ENCODE measurements around the gene FEM1C.
"Not testable (repeated sequence)": the region's sequence is repeated elsewhere in the genome, so short reads cannot be mapped to it uniquely, and the experiment has no call there.

FEM1C gene

GRCh38 chr5:115520191-115520590 is 24.4 kb downstream of the FEM1C start:
- DNase-seq (ENCODE audit: low read depth in 2 of 2), result no peak

- DNase-seq (ENCODE audit: low read depth in 2 of 2), result no peak
Measured at GRCh38 chr5:115516372-115516771, 28.2 kb downstream of the FEM1C start.

- DNase-seq (ENCODE audit: low read depth in 2 of 2), result no peak
Measured at GRCh38 chr5:115514220-115514619, 30.4 kb downstream of the FEM1C start.

DNA sequence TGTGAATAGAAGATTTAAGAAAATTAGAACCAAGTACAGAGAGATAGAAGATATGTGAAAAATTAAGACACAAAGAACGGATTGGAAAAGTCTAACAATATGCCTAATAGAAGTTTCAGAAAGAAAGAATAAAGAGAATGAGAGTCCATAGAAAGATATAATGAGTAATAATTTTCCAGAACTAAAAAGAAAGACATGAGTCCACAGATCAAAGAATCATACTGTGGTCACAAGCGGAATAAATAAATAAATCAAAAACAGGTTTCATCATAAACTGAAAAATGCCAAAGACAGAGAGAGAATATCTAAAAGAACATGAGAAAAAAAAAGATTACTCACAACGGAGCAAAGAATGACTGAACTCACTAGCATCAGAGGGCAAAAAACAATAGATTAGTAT is 32.9 kb downstream of the FEM1C start:
- DNase-seq (ENCODE audit: low read depth in 2 of 2), result no peak

DNA sequence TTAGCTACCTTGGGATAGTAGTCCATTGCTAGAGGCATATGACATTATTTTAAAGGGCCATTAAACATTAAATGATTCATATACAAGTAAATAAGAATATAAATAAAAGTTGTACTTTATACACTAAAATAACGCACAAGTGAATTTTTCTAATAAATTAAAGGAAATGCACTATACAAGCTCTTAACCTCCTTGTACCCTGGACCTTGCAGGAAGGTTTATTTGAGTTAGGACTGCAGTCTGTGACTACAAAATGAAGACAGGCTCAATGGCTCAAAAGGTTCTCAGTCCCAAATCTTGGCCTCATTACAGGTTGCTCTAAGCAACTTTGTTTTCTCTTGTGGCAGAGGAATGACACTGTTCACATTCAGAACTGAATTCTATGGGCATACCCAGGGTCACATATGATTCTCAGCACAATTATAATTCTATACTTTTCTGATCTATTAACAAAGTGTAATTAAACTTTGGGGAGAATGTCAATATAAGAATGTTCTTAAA is 34.4 kb downstream of the FEM1C start:
- DNase-seq (ENCODE audit: low read depth in 2 of 2), result no peak

GRCh38 chr5:115509547-115509946 is 35.0 kb downstream of the FEM1C start:
- DNase-seq (ENCODE audit: low read depth in 2 of 2), result no peak

- DNase-seq (ENCODE audit: low read depth in 2 of 2), result no peak
Measured at GRCh38 chr5:115507681-115508080, 36.9 kb downstream of the FEM1C start.

DNA sequence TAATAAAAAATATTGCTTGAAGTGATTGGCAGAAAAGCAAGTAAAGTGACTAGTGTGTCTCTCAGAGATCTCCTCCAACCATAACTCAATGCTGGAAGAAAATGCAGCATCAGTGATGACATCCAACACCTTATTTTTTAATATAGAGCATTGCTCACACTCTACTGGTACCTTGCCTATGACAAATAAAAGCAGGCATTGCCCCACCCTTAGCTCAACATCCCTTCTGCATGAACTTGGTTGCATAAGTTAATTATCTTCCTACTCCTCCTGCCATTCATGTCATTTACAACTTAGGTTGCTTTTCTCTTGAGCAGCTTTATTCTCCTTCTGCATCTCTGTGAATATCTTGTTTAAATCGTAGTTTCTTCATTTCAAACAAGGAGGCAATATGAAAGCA is 41.2 kb downstream of the FEM1C start:
- DNase-seq (ENCODE audit: low read depth in 2 of 2), result no peak

- no peak for DNase-seq (ENCODE audit: low read depth in 2 of 2)
Measured at GRCh38 chr5:115501464-115502210, 42.9 kb downstream of the FEM1C start.

- DNase-seq (ENCODE audit: low read depth in 2 of 2), result no peak
Measured at GRCh38 chr5:115500225-115500624, 44.4 kb downstream of the FEM1C start.

DNA sequence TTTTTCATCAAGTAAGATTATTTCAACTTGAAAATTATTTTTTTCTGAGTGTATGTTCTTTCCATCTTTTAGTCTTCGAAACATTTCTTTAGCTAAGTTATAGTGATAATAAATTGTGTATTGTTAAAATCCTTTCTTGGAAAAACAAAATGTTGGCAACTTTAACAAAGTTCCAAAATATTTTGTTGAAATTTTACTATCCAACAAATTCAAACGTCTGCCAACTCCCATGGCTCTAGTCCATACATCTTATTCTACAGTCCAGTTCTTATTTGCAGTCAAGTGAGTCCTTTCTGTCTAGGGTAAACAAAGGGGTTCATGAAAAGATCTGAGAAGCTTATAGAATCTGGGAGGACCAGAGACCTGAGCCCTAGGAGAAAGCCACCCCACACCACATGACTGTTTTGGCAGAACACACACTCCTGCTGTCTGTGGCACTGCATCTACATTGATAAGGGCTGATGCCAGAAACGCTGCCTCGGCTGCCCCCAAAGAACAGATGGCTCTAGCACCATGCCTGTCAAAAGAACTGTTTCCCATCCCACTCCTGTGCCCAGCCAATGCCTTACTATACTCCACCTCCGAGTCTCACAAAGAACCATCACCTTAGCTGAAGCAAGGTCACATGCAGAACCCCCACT is 47.5 kb downstream of the FEM1C start:
- no peak for DNase-seq (ENCODE audit: low read depth in 2 of 2)

- no peak for DNase-seq (ENCODE audit: low read depth in 2 of 2)
Measured at GRCh38 chr5:115494570-115495289, 49.8 kb downstream of the FEM1C start.

- DNase-seq (ENCODE audit: low read depth in 2 of 2), result no peak
Measured at GRCh38 chr5:115490596-115490995, 54.0 kb downstream of the FEM1C start.

DNA sequence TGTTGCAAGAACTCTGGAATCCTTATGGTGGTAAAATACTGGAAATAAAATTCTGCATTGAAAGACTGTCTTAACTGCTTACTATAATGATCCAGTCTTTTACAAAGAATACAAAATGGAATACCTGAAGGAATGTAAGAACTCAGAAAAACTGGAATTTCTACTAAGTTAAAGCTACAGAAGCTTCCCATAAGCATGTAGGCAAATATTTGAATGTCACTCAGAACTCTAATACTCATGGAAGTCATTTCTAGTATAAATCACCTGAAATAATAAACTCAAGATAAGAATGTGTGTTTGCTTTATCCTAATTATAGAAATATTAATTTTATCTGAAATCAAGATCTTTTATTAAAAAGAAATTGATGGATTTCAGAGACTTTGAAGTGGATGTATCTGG is 54.8 kb downstream of the FEM1C start:
- DNase-seq (ENCODE audit: low read depth in 2 of 2), result no peak

- no peak for DNase-seq (ENCODE audit: low read depth in 2 of 2)
Measured at GRCh38 chr5:115487756-115488155, 56.8 kb downstream of the FEM1C start.

DNA sequence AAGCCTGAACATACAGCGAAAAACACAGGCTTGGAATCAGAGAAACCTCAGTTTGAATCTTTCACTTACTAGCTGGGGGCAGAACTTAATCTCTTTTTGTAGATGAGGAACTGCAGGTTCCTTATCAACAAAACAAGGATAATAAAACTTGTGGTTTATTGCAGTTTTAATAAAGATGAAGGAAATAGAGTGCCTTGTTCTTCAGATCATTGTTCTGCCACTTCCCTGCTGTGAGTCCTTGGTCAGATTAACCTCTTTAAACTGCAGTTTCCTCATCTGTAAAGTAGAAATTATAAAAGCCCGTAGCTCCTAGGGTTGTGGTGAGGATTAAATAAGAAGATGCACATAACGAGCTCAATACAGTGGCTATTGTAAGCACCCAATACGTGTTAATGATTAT is 57.4 kb downstream of the FEM1C start:
- DNase-seq (ENCODE audit: low read depth in 2 of 2), result no peak

DNA sequence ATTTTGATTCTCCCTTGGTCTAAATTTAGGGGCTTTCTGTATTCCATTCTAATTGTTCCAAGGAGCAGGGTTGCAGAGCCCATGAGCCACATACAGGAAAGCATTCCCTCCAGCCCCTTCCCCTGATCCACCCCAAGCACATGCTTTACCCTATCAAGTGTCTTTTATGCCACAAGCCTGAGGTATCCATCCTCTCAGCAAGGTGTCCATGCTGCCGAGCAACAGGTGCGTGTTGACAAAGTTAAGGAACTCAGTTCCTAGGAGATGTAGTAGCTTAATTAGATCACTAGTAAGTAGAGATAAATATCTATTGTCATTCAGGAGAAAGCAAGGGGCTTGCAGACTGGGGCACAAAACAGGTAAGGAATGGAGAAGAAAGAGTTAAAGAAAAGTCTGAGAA is 57.8 kb downstream of the FEM1C start:
- no peak for DNase-seq (ENCODE audit: low read depth in 2 of 2)

DNA sequence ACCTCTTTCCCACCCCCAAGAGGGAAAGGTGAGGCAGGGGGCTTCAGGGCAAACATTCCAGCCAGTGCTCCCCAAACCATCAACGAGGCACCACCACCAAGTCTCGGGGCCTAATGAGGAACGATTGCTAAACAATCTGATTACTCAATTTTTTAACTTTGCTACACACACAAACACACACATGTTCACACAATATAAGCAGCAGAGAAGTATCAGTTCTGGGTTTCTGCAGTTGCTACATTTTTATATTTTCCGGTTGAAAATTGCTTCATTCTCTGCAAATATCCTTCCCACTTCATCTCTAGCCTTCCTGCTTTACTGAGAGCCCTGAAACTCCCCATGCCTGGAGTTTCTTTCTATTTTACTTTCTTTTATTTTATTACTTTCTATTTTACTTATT is 60.2 kb downstream of the FEM1C start:
- no peak for DNase-seq (ENCODE audit: low read depth in 2 of 2)

- no peak for DNase-seq (ENCODE audit: low read depth in 2 of 2)
Measured at GRCh38 chr5:115480900-115481299, 63.7 kb downstream of the FEM1C start.

GRCh38 chr5:115480271-115480670 is 64.3 kb downstream of the FEM1C start:
- DNase-seq (ENCODE audit: low read depth in 2 of 2), result no peak

GRCh38 chr5:115479166-115479873 is 65.3 kb downstream of the FEM1C start:
- DNase-seq (ENCODE audit: low read depth in 2 of 2), result not testable (repeated sequence)

DNA sequence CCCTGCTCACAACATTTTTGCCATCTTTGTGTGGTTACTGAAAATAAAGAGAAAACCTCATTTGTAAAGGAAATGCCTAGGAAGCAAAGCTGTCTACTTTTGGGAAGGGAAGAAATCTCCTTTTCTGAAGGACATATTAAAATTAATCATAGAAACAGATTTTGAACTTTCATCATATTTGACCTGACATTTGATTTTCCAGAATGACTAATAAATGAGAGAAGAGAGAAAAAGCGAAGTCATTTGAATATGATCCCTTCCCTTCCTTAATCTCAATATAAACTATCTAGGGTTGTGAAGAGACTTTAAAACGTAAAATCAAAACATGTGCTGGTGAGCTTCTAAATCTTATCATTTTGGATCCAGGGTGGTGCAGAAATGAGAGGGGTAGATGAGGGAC is 66.3 kb downstream of the FEM1C start:
- DNase-seq (ENCODE audit: low read depth in 2 of 2), result no peak
